ENCODE data around the gene SRXN1.

GRCh38 chr20:652615-653109 is 338 bp downstream of the SRXN1 start:
- TF ChIP-seq CTCF (IDR thresholded peaks at IDR 0.05; ENCODE audit: low read length) (no peak), EZH2 (optimal IDR thresholded peaks at IDR 0.05; ENCODE audit: low read depth, low read length) (no peak), EZH2phosphoT487 (IDR thresholded peaks at IDR 0.05; ENCODE audit: low read length) (no peak)

Measured in MM.1S (cell line).